Measurements from ENCODE around the gene NRDC.

NRDC gene

DNA sequence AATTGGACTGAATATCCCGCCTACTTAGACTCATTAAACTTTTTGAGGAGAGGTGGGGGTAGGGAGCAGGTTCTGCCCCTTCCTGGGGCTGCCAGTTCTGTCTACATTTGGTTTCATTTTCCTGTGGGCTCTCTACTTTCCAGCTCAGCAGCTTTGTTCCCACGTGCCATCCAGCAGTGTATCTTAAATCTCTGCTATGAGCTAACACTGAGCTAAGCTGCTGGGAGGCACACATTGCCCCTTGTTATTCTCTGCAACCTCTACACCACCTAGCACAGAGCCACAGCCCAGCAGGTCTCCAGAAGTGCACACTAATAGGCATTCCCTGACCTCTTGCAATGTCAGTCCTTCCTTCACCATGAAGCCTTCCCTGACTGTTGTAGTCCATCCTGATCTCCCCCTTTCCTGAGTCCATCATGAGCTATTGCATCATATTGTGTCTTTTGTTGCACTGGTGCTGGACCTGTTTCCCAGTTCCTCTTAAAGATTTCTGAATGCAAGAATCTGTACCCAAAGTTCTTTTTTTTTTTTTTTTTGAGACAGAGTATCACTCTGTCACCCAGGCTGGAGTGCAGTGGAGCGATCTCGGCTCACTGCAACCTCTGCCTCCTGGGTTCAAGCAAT is 28.7 kb upstream of the NRDC start:
- no peak overlapping the region for H3K9ac ChIP-seq (ENCODE audit: low read length)
- H3K9me3 ChIP-seq (ENCODE audit: insufficient read depth, low read length): no peaks in the 10 kb centered on the region
- H3K36me3 ChIP-seq (ENCODE audit: low read length): no peaks in the 10 kb centered on the region
- H4K20me1 ChIP-seq (ENCODE audit: low read depth, low read length): no peaks in the 10 kb centered on the region
- H3F3A ChIP-seq (ENCODE audit: insufficient read depth): no peaks in the 10 kb centered on the region
- no peak for TF ChIP-seq EZH2phosphoT487 (conservative IDR thresholded peaks at IDR 0.05; ENCODE audit: low read length)
- TF ChIP-seq, protein P1, sequence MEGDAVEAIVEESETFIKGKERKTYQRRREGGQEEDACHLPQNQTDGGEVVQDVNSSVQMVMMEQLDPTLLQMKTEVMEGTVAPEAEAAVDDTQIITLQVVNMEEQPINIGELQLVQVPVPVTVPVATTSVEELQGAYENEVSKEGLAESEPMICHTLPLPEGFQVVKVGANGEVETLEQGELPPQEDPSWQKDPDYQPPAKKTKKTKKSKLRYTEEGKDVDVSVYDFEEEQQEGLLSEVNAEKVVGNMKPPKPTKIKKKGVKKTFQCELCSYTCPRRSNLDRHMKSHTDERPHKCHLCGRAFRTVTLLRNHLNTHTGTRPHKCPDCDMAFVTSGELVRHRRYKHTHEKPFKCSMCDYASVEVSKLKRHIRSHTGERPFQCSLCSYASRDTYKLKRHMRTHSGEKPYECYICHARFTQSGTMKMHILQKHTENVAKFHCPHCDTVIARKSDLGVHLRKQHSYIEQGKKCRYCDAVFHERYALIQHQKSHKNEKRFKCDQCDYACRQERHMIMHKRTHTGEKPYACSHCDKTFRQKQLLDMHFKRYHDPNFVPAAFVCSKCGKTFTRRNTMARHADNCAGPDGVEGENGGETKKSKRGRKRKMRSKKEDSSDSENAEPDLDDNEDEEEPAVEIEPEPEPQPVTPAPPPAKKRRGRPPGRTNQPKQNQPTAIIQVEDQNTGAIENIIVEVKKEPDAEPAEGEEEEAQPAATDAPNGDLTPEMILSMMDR (IDR thresholded peaks at IDR 0.05; ENCODE audit: insufficient read depth, low read length, poor library complexity, severe bottlenecking): no peak
- 0 out of 2 replicates have a peak, but pooled peaks cover 3% of the 10 kb centered on the region for H3K27me3 ChIP-seq (ENCODE audit: low read length)
- no peak overlapping the region for H3K4me3 ChIP-seq (ENCODE audit: insufficient read depth, low read length, poor library complexity, severe bottlenecking)
- H3K4me2 ChIP-seq (ENCODE audit: low read depth, low read length, poor library complexity, severe bottlenecking): no peak overlapping the region
- no peak overlapping the region for H2AFZ ChIP-seq (ENCODE audit: low read depth, low read length, severe bottlenecking)
- no peaks in the 10 kb centered on the region for H3K9me2 ChIP-seq (replicated peaks; ENCODE audit: insufficient read depth, low read length)
- no peak overlapping the region for H3K27ac ChIP-seq (ENCODE audit: low read depth, low read length)
- no peaks in the 10 kb centered on the region for H3K79me2 ChIP-seq (ENCODE audit: insufficient read depth, low read length)

DNA sequence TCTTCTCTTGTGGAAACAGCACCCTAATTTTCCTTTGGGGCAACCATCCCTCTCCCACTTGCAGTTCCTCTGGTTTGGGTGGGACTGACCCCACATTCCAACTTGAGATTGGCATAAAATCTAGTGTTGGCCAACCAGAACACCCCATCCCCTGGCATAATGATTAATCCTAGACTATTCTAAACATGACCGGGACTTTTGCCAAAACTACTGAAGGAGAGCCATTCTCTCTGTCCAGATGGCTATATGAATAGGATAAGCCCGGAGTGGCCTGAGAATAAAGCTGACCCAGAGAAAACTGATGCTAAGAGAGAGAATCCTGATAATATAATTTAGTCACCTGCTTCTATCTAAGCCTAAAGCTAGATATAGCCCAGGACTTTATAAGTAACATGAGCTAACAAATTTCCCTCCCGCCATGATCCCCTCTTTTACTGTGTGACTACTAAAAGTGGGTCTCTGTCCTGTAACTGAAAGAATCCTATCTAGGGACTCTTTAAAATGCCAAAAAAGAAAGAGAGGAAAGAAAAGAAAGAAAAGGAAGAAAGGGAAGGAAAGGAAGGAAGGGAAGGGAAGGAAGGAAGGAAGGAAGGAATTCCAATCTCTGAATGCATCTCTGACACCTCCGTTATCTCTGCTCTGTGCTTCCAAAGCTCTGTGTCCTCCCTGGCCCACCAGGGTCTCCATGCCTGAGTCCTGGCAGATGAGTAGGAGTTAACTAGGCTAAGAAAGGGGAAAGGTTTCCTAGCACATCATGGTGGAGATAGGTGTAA is 28.0 kb upstream of the NRDC start:
- Histone ChIP-seq H3K4me3 (ENCODE audit: insufficient read depth, low read length, poor library complexity, severe bottlenecking) (no peak overlapping the region), H3K9ac (ENCODE audit: low read length) (no peak overlapping the region), H4K20me1 (ENCODE audit: low read depth, low read length) (no peaks in the 10 kb centered on the region), H3K4me2 (ENCODE audit: low read depth, low read length, poor library complexity, severe bottlenecking) (no peak overlapping the region), H3K27ac (ENCODE audit: low read depth, low read length) (no peak overlapping the region), H3K9me2 (replicated peaks; ENCODE audit: insufficient read depth, low read length) (no peaks in the 10 kb centered on the region), H3K79me2 (ENCODE audit: insufficient read depth, low read length) (no peaks in the 10 kb centered on the region), H3K27me3 (ENCODE audit: low read length) (0 out of 2 replicates have a peak, but pooled peaks cover 3% of the 10 kb centered on the region), H2AFZ (ENCODE audit: low read depth, low read length, severe bottlenecking) (no peak overlapping the region), H3K9me3 (ENCODE audit: insufficient read depth, low read length) (no peaks in the 10 kb centered on the region), H3K36me3 (ENCODE audit: low read length) (no peaks in the 10 kb centered on the region), H3F3A (ENCODE audit: insufficient read depth) (no peaks in the 10 kb centered on the region)
- no peak for TF ChIP-seq EZH2phosphoT487 (conservative IDR thresholded peaks at IDR 0.05; ENCODE audit: low read length)
- TF ChIP-seq, protein P1 (IDR thresholded peaks at IDR 0.05; ENCODE audit: insufficient read depth, low read length, poor library complexity, severe bottlenecking): no peak

DNA sequence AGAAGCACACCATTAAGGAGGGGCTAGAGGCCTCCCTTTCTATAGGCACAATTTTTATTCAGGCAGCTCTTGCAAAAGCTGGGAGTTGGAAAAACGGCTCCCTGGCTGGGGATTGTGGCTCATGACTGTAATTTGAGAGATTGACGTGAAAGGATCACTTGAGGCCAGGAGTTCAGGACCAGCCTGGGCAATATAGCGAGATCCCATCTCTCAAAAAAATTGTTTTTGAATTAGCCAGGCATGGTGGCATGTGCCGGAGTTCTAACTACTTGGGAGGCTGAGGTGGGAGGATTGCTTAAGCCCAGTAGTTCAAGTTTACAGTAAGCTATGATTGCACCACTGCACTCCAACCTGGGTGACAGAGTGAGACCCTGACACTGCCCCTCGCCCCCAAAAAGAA is 23.9 kb upstream of the NRDC start:
- TF ChIP-seq EZH2phosphoT487 (conservative IDR thresholded peaks at IDR 0.05; ENCODE audit: low read length): no peak
- TF ChIP-seq, protein P1 (IDR thresholded peaks at IDR 0.05; ENCODE audit: insufficient read depth, low read length, poor library complexity, severe bottlenecking): no peak
- Histone ChIP-seq H3K9me3 (ENCODE audit: insufficient read depth, low read length) (no peaks in the 10 kb centered on the region), H3K79me2 (ENCODE audit: insufficient read depth, low read length) (no peaks in the 10 kb centered on the region), H3K9me2 (replicated peaks; ENCODE audit: insufficient read depth, low read length) (no peaks in the 10 kb centered on the region), H3K27me3 (ENCODE audit: low read length) (no peaks in the 10 kb centered on the region), H3K4me3 (ENCODE audit: insufficient read depth, low read length, poor library complexity, severe bottlenecking) (no peak overlapping the region), H3F3A (ENCODE audit: insufficient read depth) (no peaks in the 10 kb centered on the region), H2AFZ (ENCODE audit: low read depth, low read length, severe bottlenecking) (no peak overlapping the region), H3K9ac (ENCODE audit: low read length) (no peak overlapping the region), H3K27ac (ENCODE audit: low read depth, low read length) (no peak overlapping the region), H3K36me3 (ENCODE audit: low read length) (no peaks in the 10 kb centered on the region), H3K4me2 (ENCODE audit: low read depth, low read length, poor library complexity, severe bottlenecking) (no peak overlapping the region), H4K20me1 (ENCODE audit: low read depth, low read length) (no peaks in the 10 kb centered on the region)

All from SU-DHL-6 (cell line).